GM23248 (cell line): ENCODE data around the gene APLF.

ENCODE experiments used
- EZH2 ChIP-seq: fragments of 200-600 bp; sonication (generic); IDR thresholded peaks from 2 replicates; pipeline ENCODE4 v1.6.1; 2018; ENCODE audit warnings: antibody characterized with exemption, mild to moderate bottlenecking; ENCODE audit not compliant: insufficient read depth, poor library complexity, severe bottlenecking
- EZH2phosphoT487 ChIP-seq: fragments of 200-600 bp; sonication (generic); IDR thresholded peaks from 2 replicates; pipeline ENCODE4 v1.6.1; 2018; ENCODE audit warnings: antibody characterized with exemption, moderate library complexity, mild to moderate bottlenecking, low read depth; ENCODE audit not compliant: insufficient read depth

DNA sequence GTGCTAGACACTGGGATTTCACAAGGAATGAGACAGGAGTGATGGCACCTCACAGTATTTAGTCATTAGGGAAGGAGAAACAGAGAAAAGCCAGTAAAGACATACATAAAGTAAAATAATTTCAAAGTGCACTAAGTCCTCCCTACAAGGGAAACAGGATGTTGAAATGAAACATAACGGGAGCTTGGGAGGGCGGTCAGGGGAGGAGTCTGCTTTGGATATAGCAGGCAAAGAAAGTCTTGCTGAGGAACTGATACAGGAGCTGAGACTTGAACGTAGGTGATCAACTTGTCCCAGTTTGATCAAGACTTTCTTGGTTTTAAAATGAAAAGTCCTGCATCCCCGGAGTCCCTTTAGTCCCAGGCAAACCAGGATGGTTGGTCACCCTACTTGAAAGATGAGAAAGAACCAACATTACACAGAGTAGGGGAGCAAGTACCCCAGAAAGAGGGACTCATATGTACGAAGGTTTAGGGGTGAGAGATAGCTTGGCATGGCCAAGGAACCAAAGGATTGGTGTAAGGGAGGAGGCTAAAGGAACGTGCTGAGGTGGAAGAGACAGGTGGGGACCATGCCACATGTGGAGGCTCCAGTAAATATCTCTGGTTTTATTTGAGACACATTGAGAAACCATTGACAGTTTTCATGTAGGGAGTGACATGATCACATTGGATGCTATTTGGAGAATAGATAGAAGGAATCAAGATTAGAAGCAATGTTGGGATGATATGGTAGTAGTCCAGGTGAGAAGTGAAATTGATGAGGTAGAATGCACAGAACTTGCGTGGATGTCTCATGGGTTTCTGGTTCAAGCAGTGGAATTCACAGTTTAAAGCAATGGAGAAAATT lies 28.7 kb upstream of the APLF start:
- TF ChIP-seq EZH2: no peak
- TF ChIP-seq EZH2phosphoT487: no peak
